ENCODE results near the gene PPME1.

PPME1 gene

DNA sequence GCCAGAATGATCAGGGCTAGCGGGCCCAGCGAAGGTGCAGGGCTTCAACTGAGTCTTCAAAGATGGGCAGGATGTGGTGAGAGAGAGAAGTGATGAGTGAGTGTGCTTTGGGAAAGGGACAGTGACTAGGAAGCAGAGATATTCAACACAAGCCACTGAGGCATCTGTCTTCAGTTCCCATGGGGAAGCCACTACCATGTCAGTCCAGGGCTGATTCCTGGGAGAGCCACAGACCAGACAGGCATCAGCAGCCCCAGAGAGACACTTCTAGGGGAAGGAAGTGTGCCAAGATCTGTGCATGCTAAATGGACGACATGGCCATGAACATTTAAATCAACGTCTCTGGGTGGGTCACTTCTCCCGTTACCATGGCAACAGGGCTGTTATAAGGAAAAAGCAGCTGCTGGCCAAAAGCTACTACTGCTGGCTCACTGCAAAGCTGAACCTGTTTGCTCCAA is 111.9 kb downstream of the PPME1 start:
- no peak for DNase-seq (ENCODE audit: low spot score)

DNA sequence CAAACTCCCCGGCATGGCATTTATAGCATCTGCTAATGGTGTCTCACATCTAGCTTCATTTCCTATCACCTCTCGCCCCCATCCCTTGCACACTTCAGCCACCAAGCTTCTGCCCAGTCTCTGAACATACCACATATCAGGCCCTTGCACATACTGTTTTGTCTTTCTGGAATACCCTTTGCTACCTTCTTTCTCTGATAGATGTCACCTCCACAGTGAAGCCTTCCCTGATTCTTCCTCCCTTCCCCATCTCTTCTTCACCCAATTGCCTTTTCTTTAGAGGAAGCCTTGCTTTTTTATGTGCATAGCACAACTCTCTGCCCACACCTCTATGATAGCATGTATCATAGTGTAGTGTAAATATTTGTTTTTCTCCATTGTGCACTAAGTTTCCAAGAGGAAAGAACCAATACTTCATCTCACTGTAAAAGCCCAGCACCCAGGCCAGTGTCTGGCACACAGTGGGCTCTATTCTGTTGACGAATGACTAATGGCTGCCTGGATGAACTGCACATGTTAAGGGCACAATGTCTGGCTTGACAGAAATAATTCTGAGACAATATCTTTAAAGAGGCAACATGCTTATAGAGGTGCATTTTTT is 112.6 kb downstream of the PPME1 start:
- DNase-seq (ENCODE audit: low spot score), result no peak

DNA sequence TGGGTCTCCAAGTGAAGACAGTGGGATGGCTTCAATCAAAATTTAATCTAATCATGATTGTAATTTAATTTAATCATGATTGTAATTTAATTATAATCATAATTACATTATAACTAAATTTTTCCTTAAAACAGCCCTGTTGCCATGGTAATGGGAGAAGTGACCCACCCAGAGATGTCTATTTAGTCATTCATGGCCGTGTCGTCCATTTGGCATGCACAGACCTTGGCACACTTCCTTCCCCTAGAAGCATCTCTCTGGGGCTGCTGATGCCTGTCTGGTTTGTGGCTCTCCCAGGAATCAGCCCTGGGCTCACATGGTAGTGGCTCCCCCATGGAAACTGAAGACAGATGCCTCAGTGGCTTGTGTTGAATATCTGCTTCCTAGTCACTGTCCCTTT is 113.4 kb downstream of the PPME1 start:
- no peak for DNase-seq (ENCODE audit: low spot score)

DNA sequence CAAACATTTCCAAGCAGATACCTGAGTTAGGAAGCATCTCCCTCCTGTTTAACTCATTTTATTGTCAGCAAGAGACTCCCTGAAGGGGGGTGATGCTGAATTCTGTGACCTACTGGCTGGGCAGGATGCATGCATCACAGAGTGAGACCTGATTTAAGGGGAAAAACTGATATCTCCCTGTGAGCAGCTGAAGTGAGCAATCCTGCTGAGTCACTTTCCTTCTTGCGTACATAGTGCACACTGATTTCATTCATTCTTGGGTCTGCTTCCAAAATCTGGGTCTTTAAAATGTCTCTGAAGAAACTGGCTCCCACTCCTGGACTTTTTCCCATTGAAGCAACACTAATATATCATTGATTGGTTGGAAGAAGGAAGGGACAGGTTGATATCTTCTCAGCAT is 117.1 kb downstream of the PPME1 start:
- DNase-seq (ENCODE audit: low spot score), result no peak

DNA sequence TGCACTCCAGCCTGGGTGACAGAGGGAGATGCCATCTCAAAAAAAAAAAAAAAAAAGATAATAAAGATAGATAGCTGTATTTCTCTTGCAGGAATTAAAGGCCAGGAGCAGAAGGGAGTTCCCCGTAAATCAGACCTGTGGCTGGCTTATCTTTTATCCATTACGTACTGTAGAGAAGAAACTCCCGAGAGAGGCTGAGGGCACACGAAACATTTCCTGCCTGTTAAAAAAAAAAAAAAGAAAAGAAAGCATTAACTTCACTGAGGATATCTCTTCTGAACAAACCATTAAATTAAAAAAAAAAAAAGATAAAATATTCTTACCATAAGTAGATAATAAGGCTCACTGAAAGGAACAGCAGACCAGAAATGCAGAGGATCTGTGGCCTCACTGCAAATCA is 117.8 kb downstream of the PPME1 start:
- DNase-seq (ENCODE audit: low spot score), result no peak

DNA sequence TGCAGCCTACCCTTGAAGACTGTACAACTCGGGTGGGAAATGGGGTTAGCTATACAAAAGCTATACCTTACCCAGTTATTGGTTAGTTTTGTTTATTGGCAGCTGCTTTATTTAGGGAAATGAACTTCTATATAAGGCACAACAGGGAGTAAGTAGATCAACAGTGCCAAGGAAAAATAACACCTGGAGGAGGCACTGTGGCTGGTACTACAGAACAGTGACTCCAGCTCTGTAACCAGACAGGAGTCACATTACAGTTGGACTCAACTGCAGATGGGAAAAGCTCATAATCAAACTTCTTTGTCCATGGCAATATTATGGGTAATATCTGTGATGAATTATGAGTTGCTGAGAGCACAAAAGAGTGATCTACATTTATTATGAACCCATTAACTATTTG is 126.4 kb downstream of the PPME1 start:
- DNase-seq (ENCODE audit: low spot score), result no peak

DNA sequence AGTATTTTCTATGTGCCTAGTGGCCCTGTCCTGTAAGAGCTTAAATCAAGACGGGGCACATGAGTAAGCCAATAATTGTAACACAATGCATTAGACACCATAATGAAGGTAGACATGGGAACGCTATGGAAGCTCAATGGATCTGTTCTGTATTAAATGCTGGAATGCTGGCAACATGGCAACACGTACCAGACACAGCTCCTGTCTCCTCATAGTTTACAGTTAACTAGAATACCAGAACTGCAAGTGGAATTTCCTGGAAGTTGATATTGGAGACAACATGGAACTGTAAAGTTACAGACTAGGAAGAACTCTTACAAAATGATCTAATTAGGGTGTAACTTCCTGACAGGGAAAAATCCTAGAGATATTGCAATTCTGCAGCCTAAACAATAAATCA is 127.9 kb downstream of the PPME1 start:
- no peak for DNase-seq (ENCODE audit: low spot score)
